ENCODE results near the gene PRKAG2.

Gene PRKAG2

DNA sequence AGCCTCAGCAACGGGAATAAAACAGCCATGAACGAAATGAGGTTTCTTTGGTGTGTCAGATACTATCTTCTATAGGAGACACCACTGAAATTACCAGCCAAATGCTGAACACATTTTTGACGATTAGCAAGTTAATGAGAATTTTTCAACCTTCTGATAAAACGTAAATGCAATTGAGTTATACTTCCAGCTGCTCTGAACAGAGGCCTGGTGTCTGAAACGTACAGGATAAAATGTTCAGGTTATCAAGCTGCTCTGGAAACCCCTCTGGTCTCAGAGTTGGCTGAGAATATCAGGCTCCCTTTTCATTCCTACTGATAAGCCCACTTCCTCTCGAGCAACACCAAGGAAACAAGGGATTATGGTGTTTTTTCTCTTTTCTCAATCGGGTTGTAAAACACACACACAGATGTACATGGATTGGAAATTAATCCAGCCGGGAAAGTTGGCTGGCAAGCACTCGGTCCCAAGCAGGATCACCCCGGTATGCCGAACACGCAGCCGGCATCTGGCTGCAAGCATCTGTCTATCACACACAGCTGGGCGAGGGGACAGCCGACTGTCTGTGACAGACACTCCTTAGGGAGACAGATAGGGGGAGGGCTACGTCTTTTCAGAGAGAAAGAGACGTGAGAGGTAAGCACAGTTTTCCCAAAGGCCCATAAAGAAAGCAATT is 171.8 kb downstream of the PRKAG2 start:
- no peak for DNase-seq

- DNase-seq, result no peak
These were observed 172.5 kb downstream of the PRKAG2 start for GRCh38 chr7:151704299-151704959.

- no peak for DNase-seq
These were observed 174.0 kb downstream of the PRKAG2 start for GRCh38 chr7:151702961-151703360.

DNA sequence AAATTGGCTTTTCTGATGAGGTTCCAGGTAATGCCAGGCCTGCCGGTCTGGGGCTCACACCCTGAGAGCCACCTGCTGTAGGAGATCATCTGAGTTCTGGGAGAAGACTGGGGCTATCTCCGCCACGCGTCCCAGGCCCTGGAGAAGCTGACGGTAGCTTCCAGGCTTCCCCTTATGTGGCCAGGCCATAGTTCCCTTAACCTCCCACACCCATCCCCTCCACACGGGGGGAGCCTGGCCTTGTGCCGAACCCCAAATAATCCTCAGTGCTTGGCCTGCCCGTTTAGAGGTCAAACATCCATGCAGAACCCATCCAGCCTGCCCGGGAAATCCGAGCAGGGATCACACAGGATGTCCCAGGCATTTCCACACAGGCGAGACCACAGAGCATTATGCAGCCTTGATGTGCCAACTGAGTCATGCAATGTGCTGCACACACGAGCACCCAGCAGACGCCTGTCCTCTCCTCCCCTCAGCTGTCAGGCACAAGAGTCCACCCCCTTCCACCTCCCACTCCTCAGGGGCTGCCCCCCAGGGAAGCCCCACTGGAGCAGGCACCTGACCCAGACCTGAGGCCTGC is 176.2 kb downstream of the PRKAG2 start:
- no peak for DNase-seq

DNA sequence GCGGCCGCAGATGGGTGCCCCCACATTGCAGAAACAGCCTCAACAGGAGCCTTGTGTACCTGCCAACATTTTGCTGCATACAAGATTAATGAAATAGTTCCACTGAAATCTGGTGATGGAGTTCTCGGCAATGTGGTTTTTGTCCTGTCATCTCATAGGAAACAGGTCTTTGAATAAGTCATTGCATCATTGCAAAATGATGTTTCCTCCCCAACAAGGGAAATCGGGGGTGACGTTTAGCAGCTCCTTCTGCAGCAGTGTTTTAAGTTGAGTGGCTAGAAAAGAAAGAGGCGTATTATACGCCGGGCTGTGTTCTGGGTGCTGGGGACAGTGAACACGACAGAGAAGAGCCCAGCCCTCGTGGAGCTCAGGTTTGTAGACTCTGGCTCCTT is 177.0 kb downstream of the PRKAG2 start:
- no peak for DNase-seq

DNA sequence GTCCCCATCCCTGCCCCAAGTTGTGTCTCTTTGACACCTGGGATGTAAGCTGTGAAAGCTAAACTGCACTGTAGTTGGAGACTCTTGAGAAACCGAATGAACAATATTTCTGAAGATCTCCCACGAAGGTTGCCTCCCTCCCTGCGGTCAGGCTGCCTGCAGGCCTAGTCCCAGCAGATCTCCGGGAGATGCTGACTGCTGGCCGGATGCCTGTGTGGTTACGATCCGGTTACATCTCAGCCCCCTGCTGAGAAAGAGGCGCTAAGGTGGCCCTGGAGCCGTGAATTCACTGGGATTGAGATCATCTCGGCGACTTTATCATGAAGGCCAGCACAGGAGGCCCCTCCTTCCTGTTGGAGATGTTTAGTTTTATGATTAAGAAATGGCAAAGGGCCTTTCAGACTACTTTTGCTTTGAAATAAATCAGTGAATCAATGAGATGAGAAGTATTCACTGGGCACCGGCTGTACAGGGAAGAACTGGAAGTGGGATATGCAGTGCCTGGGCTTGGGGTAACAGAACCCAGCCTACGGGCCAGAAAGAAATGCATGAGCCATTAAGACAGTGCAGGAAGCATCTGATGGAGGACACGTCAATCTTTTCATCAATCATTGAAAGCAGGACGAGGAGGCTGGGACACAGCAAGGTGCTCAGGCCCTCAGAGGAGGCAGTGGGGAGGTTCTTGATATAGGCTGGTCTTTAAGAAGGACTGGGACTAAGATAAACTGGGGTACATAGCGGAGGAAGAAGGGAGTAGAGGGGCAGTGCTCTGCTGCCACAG is 177.6 kb downstream of the PRKAG2 start:
- DNase-seq, result no peak

DNA sequence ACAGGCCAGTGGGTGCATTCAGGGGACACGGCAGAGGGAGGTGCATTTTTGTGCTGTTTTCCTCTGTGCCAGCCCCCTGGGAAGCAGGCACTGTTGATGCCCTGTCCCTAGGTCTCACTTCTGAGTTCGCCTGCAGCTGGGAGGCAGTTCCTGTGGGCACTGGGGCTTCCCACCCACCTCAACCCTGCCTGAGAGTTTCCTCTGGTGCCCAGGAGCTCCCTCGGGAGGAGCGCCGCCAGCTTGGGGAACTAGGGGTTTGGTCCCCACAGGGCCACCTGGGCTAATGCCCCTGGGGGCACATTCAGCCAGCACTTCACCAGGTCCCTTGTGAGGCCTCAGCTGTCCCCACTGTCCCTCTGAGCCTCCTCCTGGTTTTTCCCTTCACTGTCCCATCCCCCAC is 179.0 kb downstream of the PRKAG2 start:
- no peak for DNase-seq

GRCh38 chr7:151697515-151697895 is 179.4 kb downstream of the PRKAG2 start:
- no peak for DNase-seq

GRCh38 chr7:151696721-151697514 is 180.0 kb downstream of the PRKAG2 start:
- peak; percentile 85 for DNase-seq

GRCh38 chr7:151695951-151696541 is 180.9 kb downstream of the PRKAG2 start:
- peak; percentile 57 for DNase-seq

- DNase-seq, result no peak
These were observed 181.9 kb downstream of the PRKAG2 start for GRCh38 chr7:151694828-151695580.

DNA sequence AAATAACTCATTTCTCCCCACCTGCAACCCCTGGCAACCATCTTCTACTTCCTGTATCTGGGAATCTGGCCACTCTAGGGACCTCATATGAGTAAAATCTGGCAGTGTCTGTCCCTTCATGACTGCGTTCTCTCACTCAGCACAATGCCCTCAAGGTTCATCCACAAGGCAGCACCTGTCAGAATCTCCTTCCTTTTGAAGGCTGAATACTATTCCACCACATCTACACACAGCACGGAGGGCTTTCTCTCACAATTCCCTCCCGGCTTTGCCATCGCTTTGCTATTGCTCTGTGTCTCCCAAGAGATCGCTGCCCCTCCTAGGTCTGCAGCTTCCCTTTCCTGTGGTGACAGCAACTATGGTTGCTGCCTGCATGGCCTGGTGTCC is 182.5 kb downstream of the PRKAG2 start:
- no peak for DNase-seq

- DNase-seq, result no peak
These were observed 183.8 kb downstream of the PRKAG2 start for GRCh38 chr7:151693140-151693539.

DNA sequence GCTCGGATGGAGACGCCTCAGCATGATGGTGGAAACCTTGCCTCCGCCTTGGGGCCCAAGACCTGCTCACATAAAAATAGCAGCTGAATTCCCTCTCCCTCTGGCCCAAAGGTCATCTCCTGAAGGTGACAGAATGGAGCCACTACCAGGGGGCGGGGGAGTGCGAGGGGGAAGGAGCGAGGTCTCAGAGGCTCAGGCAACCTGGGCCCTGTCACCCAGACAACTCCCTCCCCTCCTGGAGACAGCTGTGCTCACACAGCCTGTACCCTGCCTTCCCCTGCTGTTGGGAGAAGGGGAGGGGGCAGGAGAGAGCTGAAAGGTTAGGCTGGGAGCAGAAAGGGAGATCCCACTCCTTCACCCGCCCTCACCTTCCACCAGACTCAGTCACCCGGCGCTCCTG is 184.2 kb downstream of the PRKAG2 start:
- no peak for DNase-seq

DNA sequence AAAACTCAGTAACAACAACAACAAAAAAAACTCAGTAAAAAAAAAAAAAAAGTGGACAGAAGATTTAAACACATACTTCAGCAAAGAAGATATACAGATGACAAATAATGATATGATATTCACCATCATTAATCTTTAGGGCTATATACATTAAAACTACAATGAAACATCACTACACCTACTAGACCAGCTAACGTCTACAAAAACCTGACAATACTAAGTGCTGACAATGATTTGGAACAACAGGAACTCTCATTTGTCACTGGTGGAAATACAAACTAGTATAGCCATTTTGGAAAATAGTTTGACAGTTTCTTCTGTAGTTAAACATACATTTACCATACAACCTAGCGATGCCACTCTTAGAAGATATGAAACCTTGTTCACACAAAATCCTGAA is 185.5 kb downstream of the PRKAG2 start:
- DNase-seq, result no peak

GRCh38 chr7:151690606-151691005 is 186.3 kb downstream of the PRKAG2 start:
- DNase-seq, result no peak

DNA sequence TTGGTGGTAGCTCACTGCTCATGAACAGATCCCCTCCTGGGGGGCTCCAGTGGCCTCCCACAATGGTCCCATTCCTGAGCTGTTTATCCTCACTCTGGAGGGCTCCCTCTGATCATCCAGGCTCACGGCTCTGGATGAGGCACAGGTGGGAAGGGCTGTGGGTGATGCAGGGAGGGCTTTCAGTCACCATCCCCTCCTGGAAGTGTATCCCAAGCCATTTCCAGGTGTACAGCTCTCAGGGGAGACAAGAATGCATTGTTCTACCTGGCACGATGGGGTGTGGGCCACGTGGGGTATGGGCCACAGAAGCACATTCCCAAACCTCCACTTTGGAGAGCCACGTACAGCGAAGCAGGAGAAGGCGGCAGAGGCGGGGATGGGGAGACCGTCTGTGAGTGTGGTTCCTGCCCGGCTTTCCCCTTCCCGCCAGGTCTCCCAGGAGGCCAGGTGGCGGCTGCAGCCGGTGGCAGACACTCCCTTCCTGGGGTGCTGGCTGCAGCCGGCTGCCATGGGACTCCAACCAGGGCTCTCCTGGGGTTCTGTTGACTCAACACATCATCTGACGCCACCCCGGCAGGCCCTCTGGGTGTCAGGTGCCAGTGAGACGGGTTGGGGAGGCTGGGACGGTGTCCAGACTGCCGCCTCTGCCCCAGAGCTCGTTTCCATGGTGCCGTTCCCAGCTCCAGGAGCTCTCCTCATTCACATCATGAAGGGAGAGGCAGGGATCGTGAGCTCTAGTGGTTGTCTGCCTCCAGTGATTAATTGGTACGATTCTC is 187.5 kb downstream of the PRKAG2 start:
- peak; percentile 68 for DNase-seq

DNA sequence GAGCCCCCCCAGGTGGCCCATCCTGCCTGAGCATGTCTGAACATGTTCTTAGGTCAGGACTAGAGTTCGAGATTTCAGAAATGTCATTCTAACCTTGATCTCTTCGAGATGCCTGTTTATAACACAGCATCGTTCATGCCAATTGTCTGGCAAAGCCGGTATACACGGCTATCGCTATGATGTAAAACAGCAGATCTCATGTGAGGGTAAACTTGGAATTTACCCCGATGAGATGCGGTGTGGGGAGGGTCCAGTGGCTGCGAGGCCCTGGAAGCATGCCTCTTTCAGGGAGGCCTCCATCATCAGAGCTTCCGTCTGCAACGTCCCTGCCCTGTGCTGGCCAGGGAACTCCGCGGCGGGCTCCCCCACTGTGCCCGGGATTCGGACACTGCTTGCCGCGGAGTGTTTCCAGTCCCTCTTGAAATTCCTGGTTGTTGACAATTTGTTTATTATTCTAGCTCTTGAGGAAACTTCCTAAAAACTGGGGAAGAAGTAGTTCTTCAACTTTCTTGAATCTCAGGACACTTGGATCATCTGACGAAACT is 188.6 kb downstream of the PRKAG2 start:
- no peak for DNase-seq

- DNase-seq, result no peak
These were observed 189.2 kb downstream of the PRKAG2 start for GRCh38 chr7:151687523-151688235.

- DNase-seq, result no peak
These were observed 190.1 kb downstream of the PRKAG2 start for GRCh38 chr7:151686826-151687225.
